Measurements from ENCODE around the gene LPAR1. TPM values are rescaled to one million over a fixed set of nuclear protein-coding genes. Genes with fewer than 3 reads are reported as not detected.

Gene LPAR1
- total and polyA plus RNA-seq, 2 of the 8 experiments (the other 6 are each of a cell fraction or from before 2014, with no cell fraction given), result 3.4 to 5.1 TPM

DNA sequence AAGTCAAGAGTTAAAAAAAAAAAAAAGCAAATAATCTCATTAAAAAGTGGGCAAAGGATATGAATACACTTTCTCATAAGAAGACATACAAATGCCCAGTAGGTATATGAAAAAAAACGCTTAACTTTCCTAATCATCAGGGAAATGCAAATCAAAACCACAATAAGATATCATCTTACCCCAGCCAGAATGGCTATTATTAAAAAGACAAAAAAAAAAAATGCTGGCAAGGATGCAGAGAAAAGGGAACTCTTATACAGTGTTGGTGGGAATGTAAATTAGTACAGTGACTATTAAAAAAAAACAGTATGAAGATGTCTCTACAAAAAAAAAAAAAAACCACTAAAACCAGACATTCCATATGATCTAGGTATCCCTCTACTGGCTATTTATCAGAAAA is 79.4 kb downstream of the LPAR1 start (continued):
- TF ChIP-seq, protein P1, sequence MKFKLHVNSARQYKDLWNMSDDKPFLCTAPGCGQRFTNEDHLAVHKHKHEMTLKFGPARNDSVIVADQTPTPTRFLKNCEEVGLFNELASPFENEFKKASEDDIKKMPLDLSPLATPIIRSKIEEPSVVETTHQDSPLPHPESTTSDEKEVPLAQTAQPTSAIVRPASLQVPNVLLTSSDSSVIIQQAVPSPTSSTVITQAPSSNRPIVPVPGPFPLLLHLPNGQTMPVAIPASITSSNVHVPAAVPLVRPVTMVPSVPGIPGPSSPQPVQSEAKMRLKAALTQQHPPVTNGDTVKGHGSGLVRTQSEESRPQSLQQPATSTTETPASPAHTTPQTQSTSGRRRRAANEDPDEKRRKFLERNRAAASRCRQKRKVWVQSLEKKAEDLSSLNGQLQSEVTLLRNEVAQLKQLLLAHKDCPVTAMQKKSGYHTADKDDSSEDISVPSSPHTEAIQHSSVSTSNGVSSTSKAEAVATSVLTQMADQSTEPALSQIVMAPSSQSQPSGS (IDR thresholded peaks at IDR 0.05; ENCODE audit: low read length), result no peak
- no peak for TF ChIP-seq TBP (IDR thresholded peaks at IDR 0.05; ENCODE audit: low read depth, low read length)
